Heart left ventricle (tissue), 16 donors: ENCODE data around the gene COPRS. TPM values are rescaled to one million over a fixed set of nuclear protein-coding genes. Genes with fewer than 3 reads are reported as not detected.

Experiments used
- ATAC-seq, 4 donors: fragments of 200-7000 bp; cut with Tn5 transposase; one replicate each; pipeline ENCODE4 v1.9.1; 2020 to 2022; ENCODE audit warnings: moderate library complexity in 4 of 4, mild to moderate bottlenecking in 3 of 4, moderate number of reproducible peaks in 1 of 4
- DNase-seq, 5 donors: peaks; one replicate each; pipeline ENCODE4 v3.0.0-alpha.2; 2020
- H3K27ac ChIP-seq, 12 donors: fragments of 200-600 bp; sonication (generic) in 4 of 12; one replicate each; pipeline versions ENCODE4 v1.5.0 to v1.8.0; 2016 to 2022; ENCODE audit warnings: mild to moderate bottlenecking in 2 of 12
- H3K27me3 ChIP-seq, 9 donors: fragments of 200-600 bp; sonication (generic) in 2 of 9; one replicate each; pipeline versions ENCODE4 v1.5.1 to v1.8.0; 2016 to 2022; ENCODE audit warnings: mild to moderate bottlenecking in 3 of 9
- H3K36me3 ChIP-seq, 9 donors: fragments of 200-600 bp; sonication (generic) in 2 of 9; one replicate each; pipeline versions ENCODE4 v1.5.0 to v1.8.0; 2018 to 2022; ENCODE audit warnings: mild to moderate bottlenecking in 2 of 9
- H3K4me1 ChIP-seq, 12 donors: fragments of 200-600 bp; sonication (generic) in 4 of 12; one replicate each; pipeline versions ENCODE4 v1.5.0 to v1.8.0; 2016 to 2022; ENCODE audit warnings: mild to moderate bottlenecking in 3 of 12
- H3K4me3 ChIP-seq, 12 donors: fragments of 200-600 bp; sonication (generic) in 4 of 12; one replicate each; pipeline versions ENCODE4 v1.5.0 to v1.8.0; 2017 to 2022; ENCODE audit warnings: mild to moderate bottlenecking in 9 of 12, moderate library complexity in 4 of 12
- H3K9me3 ChIP-seq, 12 donors: fragments of 200-600 bp; sonication (generic) in 4 of 12; one replicate each; pipeline versions ENCODE4 v1.5.0 to v1.8.0; 2016 to 2022; ENCODE audit warnings: mild to moderate bottlenecking in 1 of 12
- POLR2A ChIP-seq, 2 donors: fragments of 450-650 bp; IDR thresholded peaks; one replicate each; pipeline ENCODE4 v1.6.1; 2017; ENCODE audit warnings: antibody characterized with exemption in 2 of 2, mild to moderate bottlenecking in 2 of 2, moderate library complexity in 2 of 2
- WGBS, 4 donors: extraction: QIAGEN DNeasy Blood & Tissue Kit in 2 of 4; methylation state at CpG; one replicate each; pipeline versions ENCODE4 v1.1.5 to v1.1.7; 2013 to 2018; 5-methylcytosine and 5-hydroxymethylcytosine counted together
- intact Hi-C, 10 donors: fragments of 100-400 bp; cut with DNase I; formaldehyde crosslinking; loops; one replicate each; pipeline versions ENCODE4 v1.11.1 to v1.14.2; 2022
- polyA plus RNA-seq, 2 donors: library from polyadenylated mRNA; stranded (reverse); fragments of 200-250 nt; gene quantifications; one replicate each; pipeline ENCODE4 v1.2.3, GENCODE V29; 2013
- total RNA-seq, 9 donors: library from RNA; depleted of rRNA in 2 of 9; stranded (reverse); fragments of >200 nt in 2 of 9; fragmentation: NEBNext Ultra II Directional in 3 of 9; extraction: Animal tissue kit (Norgen Biotek cat#: 25700) in 3 of 9; gene quantifications; one replicate each; pipeline versions ENCODE4 v1.1.0 to v1.2.4, GENCODE V29; 2016 to 2023
- TF ChIP-seq, protein P1 (sequence below), 12 donors: fragments of 200-600 bp; sonication (generic) in 4 of 12; IDR thresholded peaks; one replicate each; pipeline versions ENCODE4 v1.5.0 to v1.8.0; 2018 to 2022; ENCODE audit warnings: antibody characterized with exemption in 12 of 12, mild to moderate bottlenecking in 5 of 12
- donor health status: ischemic (EF 13 %, LVEDD 7.1; RV severe dilation, severe dysfunction).
- donor health status: healthy with polysubstance abuse.
- donor health status: DM: no; HTN: yes; CAD: no.
- donor health status: DM: no; HTN: no; CAD: no.
- donor health status: ischemic (EF 25% LVEDD 6.9; RV normal size, moderate dysfunction).
- donor health status: ischemic (EF 25% LVEDD 5.7; RV mildly dilated, moderate dysfunction).
- donor health status: healthy.
- donor health status: DM: yes; HTN: yes; CAD: no.
- donor health status: ischemic (EF 35%, LVEDD 5.7; RV mildly dilated, moderate dysfunction).
- donor health status: nonischemic (EF 11% LVEDD 7.7; RV severe dilation, severe dysfunction).
- donor health status: DM: yes; HTN: yes; CAD: no.
- donor health status: PGD.
- donor health status: ischemic (EF 29% LVEDD 5.4; RV normal size, mild dysfunction).
- donor health status: nonischemic (EF 23%, LVEDD 6.1; RV moderate dilation, normal function).

The COPRS gene
- total and polyA plus RNA-seq, 11 donors, result 39.9 to 104 (median 54.3) TPM

DNA sequence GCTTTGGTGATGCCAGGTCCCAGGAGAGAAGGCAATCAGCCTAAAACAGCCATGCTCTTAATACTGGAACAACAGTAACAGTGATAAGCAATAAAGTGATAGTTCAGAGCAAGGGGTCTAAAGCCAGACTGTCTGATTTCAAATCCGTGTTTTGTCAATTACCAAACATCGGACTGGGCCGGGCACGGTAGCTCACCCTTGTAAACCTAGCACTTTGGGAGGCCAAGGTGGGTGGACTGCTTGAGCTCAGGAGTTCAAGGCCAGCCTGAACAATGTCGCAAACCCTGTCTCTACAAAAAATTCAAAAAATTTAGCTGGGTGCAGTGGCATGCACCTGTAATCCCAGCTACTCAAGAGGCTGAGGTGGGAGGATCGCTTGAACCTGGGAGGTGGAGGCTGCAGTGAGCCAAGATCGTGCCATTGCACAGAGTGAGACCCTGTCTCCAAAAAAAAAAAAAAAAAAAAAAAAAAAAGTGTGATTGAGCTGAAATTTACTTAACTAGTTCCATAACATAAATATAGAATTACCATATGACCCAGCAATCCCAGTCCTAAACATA, 5.1 kb downstream of the COPRS start:
- Histone ChIP-seq H3K4me1 (peaks cover 0 to 18% (median 12%) of the 10 kb centered on the region in 12 donors), H3K36me3 (peaks cover 0 to 43% (median 30%) of the 10 kb centered on the region in 9 donors), H3K27ac (no peak overlapping the region), H3K27me3 (no peaks in the 10 kb centered on the region), H3K9me3 (no peaks in the 10 kb centered on the region), H3K4me3 (no peak overlapping the region)
- TF ChIP-seq POLR2A (IDR thresholded peaks at IDR 0.05), result no peak
- TF ChIP-seq, protein P1, sequence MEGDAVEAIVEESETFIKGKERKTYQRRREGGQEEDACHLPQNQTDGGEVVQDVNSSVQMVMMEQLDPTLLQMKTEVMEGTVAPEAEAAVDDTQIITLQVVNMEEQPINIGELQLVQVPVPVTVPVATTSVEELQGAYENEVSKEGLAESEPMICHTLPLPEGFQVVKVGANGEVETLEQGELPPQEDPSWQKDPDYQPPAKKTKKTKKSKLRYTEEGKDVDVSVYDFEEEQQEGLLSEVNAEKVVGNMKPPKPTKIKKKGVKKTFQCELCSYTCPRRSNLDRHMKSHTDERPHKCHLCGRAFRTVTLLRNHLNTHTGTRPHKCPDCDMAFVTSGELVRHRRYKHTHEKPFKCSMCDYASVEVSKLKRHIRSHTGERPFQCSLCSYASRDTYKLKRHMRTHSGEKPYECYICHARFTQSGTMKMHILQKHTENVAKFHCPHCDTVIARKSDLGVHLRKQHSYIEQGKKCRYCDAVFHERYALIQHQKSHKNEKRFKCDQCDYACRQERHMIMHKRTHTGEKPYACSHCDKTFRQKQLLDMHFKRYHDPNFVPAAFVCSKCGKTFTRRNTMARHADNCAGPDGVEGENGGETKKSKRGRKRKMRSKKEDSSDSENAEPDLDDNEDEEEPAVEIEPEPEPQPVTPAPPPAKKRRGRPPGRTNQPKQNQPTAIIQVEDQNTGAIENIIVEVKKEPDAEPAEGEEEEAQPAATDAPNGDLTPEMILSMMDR (IDR thresholded peaks at IDR 0.05), result no peak
- no peak for ATAC-seq
- DNase-seq, result no peak
- WGBS, 4 donors, result 84 to 92% (median 90%) methylated on average over 7 of the region's 7 CpGs
- intact Hi-C loops, result no loop called here

DNA sequence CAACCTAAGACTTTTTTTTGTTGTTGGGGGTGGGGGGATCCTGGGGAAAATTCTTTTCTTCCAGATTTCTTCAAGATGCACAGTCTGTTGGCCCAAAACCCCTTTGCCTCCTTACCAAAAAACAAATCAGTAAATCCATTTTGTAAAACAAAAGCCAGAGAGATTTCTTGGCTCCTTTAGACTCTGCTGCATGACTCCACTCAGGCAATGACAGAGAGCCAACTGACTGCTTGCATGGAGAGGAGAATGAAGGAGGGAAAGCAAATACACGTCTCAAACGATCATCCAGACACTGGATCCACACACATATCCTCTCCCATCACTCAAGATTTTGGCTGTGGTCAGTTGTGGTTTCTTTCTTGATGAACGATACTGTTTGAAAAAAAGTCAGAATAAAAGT, 13.8 kb downstream of the COPRS start:
- TF ChIP-seq, protein P1 (IDR thresholded peaks at IDR 0.05), result no peak
- no peak for TF ChIP-seq POLR2A (IDR thresholded peaks at IDR 0.05)
- Histone ChIP-seq H3K4me3 (no peak overlapping the region), H3K27me3 (no peaks in the 10 kb centered on the region), H3K36me3 (no peaks in the 10 kb centered on the region), H3K27ac (peak overlapping the region in 1 of 12 donors; percentile 62), H3K9me3 (no peaks in the 10 kb centered on the region), H3K4me1 (peaks cover 0 to 25% (median 13%) of the 10 kb centered on the region in 12 donors)
- intact Hi-C loops, result loop anchor here in 3 of 10 donors (10.0 kb wide), 2 partner anchors 150 to 310 kb away; no protein-coding TSS in a partner anchor
- DNase-seq, result no peak
- no peak for ATAC-seq
- WGBS, 4 donors, result 36 to 68% (median 51%) methylated on average over 3 of the region's 3 CpGs

DNA sequence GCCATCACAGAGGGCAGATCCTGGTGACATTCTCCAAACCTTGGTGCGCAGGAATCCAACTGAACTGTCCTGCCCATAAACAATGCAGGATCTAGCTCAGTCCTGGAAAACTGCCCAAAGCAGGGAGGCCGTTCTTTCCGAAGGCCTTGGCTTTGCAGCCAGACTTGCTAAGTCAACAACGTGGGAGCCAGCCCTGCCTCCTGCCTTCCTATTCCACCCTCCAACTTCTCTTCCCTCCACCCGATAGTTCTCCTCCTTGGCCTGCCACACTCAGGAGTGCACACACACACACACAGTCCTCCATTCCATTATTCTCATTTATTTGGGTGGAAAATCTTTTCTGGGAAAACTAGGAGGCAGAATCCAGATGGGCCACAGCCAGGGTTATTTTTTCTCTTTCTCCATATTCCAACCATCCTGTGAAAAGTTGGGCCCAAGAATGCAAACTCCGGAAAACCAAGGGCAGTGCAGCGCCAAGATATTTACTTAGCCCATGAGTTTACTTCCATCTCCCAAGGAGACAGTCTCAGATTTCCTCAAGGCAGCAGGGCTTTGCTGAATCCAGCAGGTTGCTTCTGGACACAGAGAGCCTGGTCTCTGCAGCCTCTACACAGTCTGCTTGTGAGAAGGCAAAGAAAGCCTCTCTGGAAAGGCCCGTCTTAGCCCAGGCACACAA, 15.8 kb downstream of the COPRS start:
- H3K27ac ChIP-seq, result peak overlapping the region in 7 of 12 donors; percentile 2 to 62 (median 37)
- ATAC-seq (peak; percentile 60 to 77 (median 68)), DNase-seq (peak in 4 of 5 donors; percentile 67 to 73 (median 70))
- H3K36me3 ChIP-seq, result no peaks in the 10 kb centered on the region
- TF ChIP-seq, protein P1 (IDR thresholded peaks at IDR 0.05), result no peak
- no peak for TF ChIP-seq POLR2A (IDR thresholded peaks at IDR 0.05)
- peaks cover 0 to 25% (median 13%) of the 10 kb centered on the region in 12 donors for H3K4me1 ChIP-seq
- 32 to 44% (median 34%) methylated on average over 8 of the region's 8 CpGs for WGBS, 4 donors
- H3K27me3 ChIP-seq, result no peaks in the 10 kb centered on the region
- no peaks in the 10 kb centered on the region for H3K9me3 ChIP-seq
- intact Hi-C loops, result loop anchor here in 8 of 10 donors (2.0 to 10.0 kb wide), 9 partner anchors 101 to 406 kb away; no protein-coding TSS in a partner anchor
- peak overlapping the region in 7 of 12 donors; percentile 6 to 40 (median 25) for H3K4me3 ChIP-seq
